PC-9 (cell line): Measurements from ENCODE around the gene MELK. TPM values are rescaled to one million over a fixed set of nuclear protein-coding genes. Genes with fewer than 3 reads are reported as not detected.
"Not testable (repeated sequence)": the region's sequence is repeated elsewhere in the genome, so short reads cannot be mapped to it uniquely, and the experiment has no call there.

Experiments
- Bru-seq: library from RNA; stranded (reverse); fragments of 400-500 nt; gene quantifications from one replicate; lab custom pipeline; 2021; lab: Mats Ljungman, UMichigan
- BruChase-seq, 2 experiments: library from RNA; stranded (reverse); fragments of 400-500 nt; gene quantifications; one replicate each; lab custom pipeline; 2021; lab: Mats Ljungman, UMichigan
- BruUV-seq: library from RNA; stranded (reverse); fragments of 400-500 nt; replicated peaks from 2 replicates; lab custom pipeline; 2021; lab: Mats Ljungman, UMichigan
- CTCF ChIA-PET: fragments of 300-600 bp; sonication (Branson Sonifier 250); formaldehyde crosslinking; loops from one replicate; lab custom pipeline; 2022; ENCODE audit warnings: antibody characterized with exemption; lab: Charles Lee
- POLR2A ChIA-PET: fragments of 300-600 bp; sonication (Branson Sonifier 250); formaldehyde crosslinking; loops from one replicate; lab custom pipeline; 2022; ENCODE audit warnings: antibody characterized with exemption; ENCODE audit not compliant: unreplicated experiment; lab: Charles Lee
- DNase-seq, 2 experiments: peaks; one replicate each; pipeline versions ENCODE4 v3.0.0 to v3.0.0-alpha.2; 2015 to 2022; ENCODE audit warnings: mixed read lengths in 1 of 2
- H2AFZ ChIP-seq: fragments of 200-600 bp; sonication (generic); 2 replicates; pipeline ENCODE4 v1.8.1; 2017; ENCODE audit warnings: antibody characterized with exemption
- H3F3A ChIP-seq: fragments of 200-600 bp; sonication (generic); 2 replicates; pipeline ENCODE4 v1.8.1; 2017; ENCODE audit warnings: antibody characterized with exemption, mild to moderate bottlenecking, low read depth; ENCODE audit not compliant: insufficient read depth
- H3K27ac ChIP-seq: fragments of 200-600 bp; sonication (generic); 2 replicates; pipeline ENCODE4 v1.6.1; 2016; ENCODE audit warnings: mixed run types
- H3K27me3 ChIP-seq: fragments of 200-600 bp; sonication (generic); 2 replicates; pipeline ENCODE4 v1.6.1; 2016; ENCODE audit warnings: low read depth, mixed run types; ENCODE audit not compliant: insufficient read depth
- H3K36me3 ChIP-seq: fragments of 200-600 bp; sonication (generic); 2 replicates; pipeline ENCODE4 v1.6.1; 2016; ENCODE audit warnings: low read depth, mixed run types
- H3K4me1 ChIP-seq: fragments of 200-600 bp; sonication (generic); replicated peaks from 2 replicates; pipeline ENCODE4 v1.6.1; 2016; ENCODE audit warnings: mixed run types; ENCODE audit not compliant: insufficient read depth
- H3K4me2 ChIP-seq: fragments of 200-600 bp; sonication (generic); 2 replicates; pipeline ENCODE4 v1.6.1; 2017; ENCODE audit warnings: mixed run types
- H3K4me3 ChIP-seq: fragments of 200-600 bp; sonication (generic); 2 replicates; pipeline ENCODE4 v1.6.1; 2016; ENCODE audit warnings: mixed run types
- H3K79me2 ChIP-seq: fragments of 200-600 bp; sonication (generic); 2 replicates; pipeline ENCODE4 v1.6.1; 2017; ENCODE audit warnings: low read depth, mixed run types
- H3K9me2 ChIP-seq: fragments of 200-600 bp; sonication (generic); 2 replicates; pipeline ENCODE4 v1.8.1; 2017; ENCODE audit warnings: mild to moderate bottlenecking; ENCODE audit not compliant: insufficient read depth
- H3K9me3 ChIP-seq: fragments of 200-600 bp; sonication (generic); 2 replicates; pipeline ENCODE4 v1.8.1; 2016; ENCODE audit warnings: low read depth; ENCODE audit not compliant: insufficient read depth
- H4K20me1 ChIP-seq: fragments of 200-600 bp; sonication (generic); 2 replicates; pipeline ENCODE4 v1.8.1; 2017; ENCODE audit not compliant: insufficient read depth
- EZH2 ChIP-seq: fragments of 200-600 bp; sonication (generic); IDR thresholded peaks from 2 replicates; pipeline ENCODE4 v1.8.0; 2017; ENCODE audit warnings: antibody characterized with exemption, low read depth
- intact Hi-C: fragments of 100-400 bp; cut with micrococcal nuclease; formaldehyde crosslinking; loops from one replicate; pipeline ENCODE4 v1.10.0; 2022; ENCODE audit not compliant: unreplicated experiment
- long read RNA-seq: library from polyadenylated mRNA; stranded (forward); transcript quantifications from one replicate; pipeline ENCODE4 v2.0.0, GENCODE V29; 2022
- total RNA-seq: library from RNA; stranded (reverse); gene quantifications from 2 replicates; pipeline ENCODE4 v1.2.3, GENCODE V29; 2021
- TF ChIP-seq, protein P1 (sequence below): fragments of 200-600 bp; sonication (generic); conservative IDR thresholded peaks from 2 replicates; pipeline ENCODE4 v1.6.1; 2017; ENCODE audit warnings: mixed run types, antibody characterized with exemption, mild to moderate bottlenecking, moderate library complexity

MELK gene
- total RNA-seq (25.1 and 48.1 TPM in 2 replicates), Bru-seq, nascent RNA (percentile 89 among the genes with signal in this experiment), BruChase-seq, experiment 1, labeled RNA remaining after a 2-hour chase (percentile 78 among the genes with signal in this experiment), BruChase-seq, experiment 2, labeled RNA remaining after a 6-hour chase (percentile 78 among the genes with signal in this experiment)
- long read RNA-seq, transcript MELK-209 (17 exons, 2,363 nt) = minor isoform, 8 of 100 reads
- long read RNA-seq, transcript MELK-201 (18 exons, 2,485 nt) = major isoform, 18 of 100 reads
- long read RNA-seq, partial matches to known transcripts = 2 of 100 reads
- long read RNA-seq, other reads (novel, unspliced or antisense) = 64 of 100 reads

DNA sequence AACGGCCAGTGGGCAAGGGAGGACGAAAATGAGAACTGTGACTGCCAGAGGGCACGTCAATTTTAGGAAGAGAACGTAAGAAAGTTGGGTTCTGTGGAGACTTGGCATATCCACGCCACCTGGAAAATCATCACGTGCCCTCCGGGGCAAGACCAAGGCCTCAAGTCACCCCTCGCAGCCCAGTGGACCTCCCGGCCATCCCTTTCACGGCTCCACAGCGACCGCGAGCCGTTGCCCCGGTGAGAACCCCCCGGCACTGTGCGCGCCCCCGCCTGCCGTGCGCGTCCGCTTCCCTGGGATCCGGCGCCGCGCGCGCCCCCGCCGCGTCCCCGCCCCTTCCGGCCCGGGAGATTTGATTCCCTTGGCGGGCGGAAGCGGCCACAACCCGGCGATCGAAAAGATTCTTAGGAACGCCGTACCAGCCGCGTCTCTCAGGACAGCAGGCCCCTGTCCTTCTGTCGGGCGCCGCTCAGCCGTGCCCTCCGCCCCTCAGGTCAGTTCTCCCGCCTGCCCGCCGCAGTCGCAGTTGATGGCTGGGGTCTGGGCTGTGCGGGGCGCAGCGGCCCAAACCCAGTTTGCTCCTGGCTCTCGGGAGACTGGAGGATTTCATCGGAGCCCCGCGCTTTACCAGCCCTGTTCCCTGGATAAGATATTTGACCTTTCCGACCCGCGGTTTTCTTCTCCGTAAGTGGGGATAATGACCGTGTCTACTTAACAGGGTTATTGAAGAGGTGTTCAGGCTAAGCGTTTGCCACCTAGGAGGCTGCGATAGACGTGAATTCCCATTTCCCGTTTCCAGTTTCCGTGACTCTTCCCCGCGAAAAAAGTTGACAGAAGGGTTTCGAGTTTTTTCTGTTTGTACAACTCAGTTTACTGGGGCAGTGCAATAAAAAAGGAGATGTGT lies at the start of gene MELK:
TSS of gene MELK (plus strand) at position 381 of the 904 bp plus-strand sequence. CDS start 8,787 bp downstream, outside the sequence.
- peak within 1 kb of the TSS; percentile 85 for H3K4me2 ChIP-seq
- H3K9me2 ChIP-seq = no peaks in the 10 kb centered on the region
- H3F3A ChIP-seq = peaks cover 9% of the 10 kb centered on the region
- H3K4me1 ChIP-seq = peaks cover 23% of the 10 kb centered on the region
- intact Hi-C loops = loop anchor here (5.0 kb wide), 1 partner anchor 170 kb away; the partner anchor contains the start of gene RNF38
- peak; percentile 41 to 79 for DNase-seq
- peak within 1 kb of the TSS; percentile 98 for H2AFZ ChIP-seq
- H3K79me2 ChIP-seq = peaks cover 49% of the 10 kb centered on the region
- ChIA-PET POLR2A (no interaction called here), CTCF (no interaction called here)
- TF ChIP-seq, protein P1, sequence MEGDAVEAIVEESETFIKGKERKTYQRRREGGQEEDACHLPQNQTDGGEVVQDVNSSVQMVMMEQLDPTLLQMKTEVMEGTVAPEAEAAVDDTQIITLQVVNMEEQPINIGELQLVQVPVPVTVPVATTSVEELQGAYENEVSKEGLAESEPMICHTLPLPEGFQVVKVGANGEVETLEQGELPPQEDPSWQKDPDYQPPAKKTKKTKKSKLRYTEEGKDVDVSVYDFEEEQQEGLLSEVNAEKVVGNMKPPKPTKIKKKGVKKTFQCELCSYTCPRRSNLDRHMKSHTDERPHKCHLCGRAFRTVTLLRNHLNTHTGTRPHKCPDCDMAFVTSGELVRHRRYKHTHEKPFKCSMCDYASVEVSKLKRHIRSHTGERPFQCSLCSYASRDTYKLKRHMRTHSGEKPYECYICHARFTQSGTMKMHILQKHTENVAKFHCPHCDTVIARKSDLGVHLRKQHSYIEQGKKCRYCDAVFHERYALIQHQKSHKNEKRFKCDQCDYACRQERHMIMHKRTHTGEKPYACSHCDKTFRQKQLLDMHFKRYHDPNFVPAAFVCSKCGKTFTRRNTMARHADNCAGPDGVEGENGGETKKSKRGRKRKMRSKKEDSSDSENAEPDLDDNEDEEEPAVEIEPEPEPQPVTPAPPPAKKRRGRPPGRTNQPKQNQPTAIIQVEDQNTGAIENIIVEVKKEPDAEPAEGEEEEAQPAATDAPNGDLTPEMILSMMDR = no peak
- no peak for TF ChIP-seq EZH2
- no peaks in the 10 kb centered on the region for H4K20me1 ChIP-seq
- peak within 1 kb of the TSS; percentile 50 for H3K27ac ChIP-seq
- no peaks in the 10 kb centered on the region for H3K36me3 ChIP-seq
- peak within 1 kb of the TSS; percentile 98 for H3K4me3 ChIP-seq
- BruUV-seq = TSS peak; percentile 56
- no peaks in the 10 kb centered on the region for H3K27me3 ChIP-seq
- no peaks in the 10 kb centered on the region for H3K9me3 ChIP-seq

DNA sequence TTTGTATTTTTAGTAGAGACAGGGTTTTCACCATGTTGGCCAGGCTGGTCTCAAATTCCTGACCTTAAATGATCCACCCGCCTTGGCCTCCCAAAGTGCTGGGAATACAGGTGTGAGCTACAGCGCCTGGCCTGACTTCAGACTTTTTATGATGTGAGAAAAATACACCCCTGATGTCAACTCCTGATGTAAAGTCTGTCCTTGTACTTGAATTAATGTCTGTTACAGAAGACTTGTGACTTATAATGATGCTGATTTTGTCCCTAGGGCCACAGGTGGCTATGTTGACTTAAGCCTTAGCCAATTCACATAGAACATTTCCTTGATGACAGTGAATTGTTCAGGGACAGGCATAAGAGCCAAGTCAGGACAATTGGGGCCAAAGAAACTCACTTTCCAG lies 42.5 kb upstream of the MELK start:
- no peaks in the 10 kb centered on the region for H3K79me2 ChIP-seq
- BruUV-seq = no TSS peak
- no peaks in the 10 kb centered on the region for H3K9me2 ChIP-seq
- intact Hi-C loops = no loop called here
- no peaks in the 10 kb centered on the region for H3K27me3 ChIP-seq
- CTCF ChIA-PET = no interaction called here
- no peaks in the 10 kb centered on the region for H3K9me3 ChIP-seq
- no peak for DNase-seq
- H3K4me1 ChIP-seq = no peaks in the 10 kb centered on the region
- H3K4me3 ChIP-seq = no peak overlapping the region
- H3F3A ChIP-seq = no peaks in the 10 kb centered on the region
- H3K36me3 ChIP-seq = no peaks in the 10 kb centered on the region
- TF ChIP-seq EZH2 = no peak
- POLR2A ChIA-PET = no interaction called here
- no peak overlapping the region for H3K4me2 ChIP-seq
- no peaks in the 10 kb centered on the region for H4K20me1 ChIP-seq
- H2AFZ ChIP-seq = no peak overlapping the region
- H3K27ac ChIP-seq = no peak overlapping the region

DNA sequence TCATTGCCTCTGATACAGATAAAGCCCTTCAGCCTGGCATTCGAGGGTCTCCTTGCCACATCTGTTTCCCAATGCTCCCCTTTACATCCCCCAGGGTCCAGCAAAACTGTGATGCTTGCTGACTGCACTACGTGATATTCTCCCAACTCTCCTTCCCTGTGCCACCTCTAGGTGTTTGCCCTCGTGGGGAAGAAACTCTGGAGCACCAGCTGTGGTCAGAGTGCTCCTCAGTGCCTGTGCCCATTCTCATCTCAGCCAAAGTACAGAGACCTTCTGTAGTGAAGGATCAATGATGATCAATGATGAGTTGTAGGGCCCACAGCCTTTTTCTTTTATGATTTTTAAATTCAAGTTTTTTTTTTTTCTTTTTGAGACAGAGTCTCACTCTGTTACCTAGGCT lies 40.3 kb upstream of the MELK start:
- Histone ChIP-seq H3K36me3 (no peaks in the 10 kb centered on the region), H3K4me2 (no peak overlapping the region), H3K4me1 (no peaks in the 10 kb centered on the region), H3K4me3 (no peak overlapping the region), H3K27ac (no peak overlapping the region), H2AFZ (no peak overlapping the region), H3K9me2 (no peaks in the 10 kb centered on the region), H3K9me3 (no peaks in the 10 kb centered on the region), H3K27me3 (no peaks in the 10 kb centered on the region), H3F3A (no peaks in the 10 kb centered on the region), H3K79me2 (no peaks in the 10 kb centered on the region), H4K20me1 (no peaks in the 10 kb centered on the region)
- ChIA-PET CTCF (no interaction called here), POLR2A (no interaction called here)
- DNase-seq = no peak
- intact Hi-C loops = no loop called here
- no TSS peak for BruUV-seq
- TF ChIP-seq, protein P1 = no peak
- TF ChIP-seq EZH2 = no peak

DNA sequence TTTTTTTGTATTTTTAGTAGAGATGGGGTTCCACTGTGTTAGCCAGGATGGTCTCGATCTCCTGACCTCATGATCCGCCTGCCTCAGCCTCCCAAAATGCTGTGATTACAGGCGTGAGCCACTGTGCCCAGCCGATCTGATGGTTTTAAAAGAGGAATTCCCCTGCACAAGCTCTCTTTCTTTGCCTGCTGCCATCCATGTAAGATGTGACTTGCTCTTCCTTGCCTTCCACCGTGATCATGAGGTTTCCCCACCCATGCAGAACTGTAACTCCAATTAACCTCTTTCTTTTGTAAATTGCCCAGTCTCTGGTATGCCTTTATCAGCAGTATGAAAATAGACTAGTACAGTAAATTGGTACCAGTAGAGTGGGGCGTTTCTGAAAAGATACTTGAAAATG lies 39.0 kb upstream of the MELK start:
- H3F3A ChIP-seq, BruUV-seq, H3K9me2 ChIP-seq, POLR2A ChIA-PET, intact Hi-C loops, H3K9me3 ChIP-seq, H4K20me1 ChIP-seq, H2AFZ ChIP-seq, H3K27ac ChIP-seq, H3K4me1 ChIP-seq, H3K4me2 ChIP-seq, H3K36me3 ChIP-seq, H3K79me2 ChIP-seq, H3K27me3 ChIP-seq, H3K4me3 ChIP-seq, DNase-seq, CTCF ChIA-PET: not testable (repeated sequence)
